Ovary (tissue), 3 donors: ENCODE results near the gene RDH12.

Source experiments
- CTCF ChIP-seq, 3 donors: fragments of 450-650 bp in 2 of 3; fragments of 200-600 bp in 1 of 3; IDR thresholded peaks; one replicate each; pipeline versions ENCODE4 v1.5.1 to v1.8.0; 2016 to 2022; ENCODE audit warnings: antibody characterized with exemption in 3 of 3, mild to moderate bottlenecking in 1 of 3
- POLR2A ChIP-seq: fragments of 450-650 bp; IDR thresholded peaks from one replicate; pipeline ENCODE4 v1.6.1; 2017; ENCODE audit warnings: antibody characterized with exemption, mild to moderate bottlenecking, moderate library complexity
- donor health status: DM: no; HTN: no; CAD: no.

DNA sequence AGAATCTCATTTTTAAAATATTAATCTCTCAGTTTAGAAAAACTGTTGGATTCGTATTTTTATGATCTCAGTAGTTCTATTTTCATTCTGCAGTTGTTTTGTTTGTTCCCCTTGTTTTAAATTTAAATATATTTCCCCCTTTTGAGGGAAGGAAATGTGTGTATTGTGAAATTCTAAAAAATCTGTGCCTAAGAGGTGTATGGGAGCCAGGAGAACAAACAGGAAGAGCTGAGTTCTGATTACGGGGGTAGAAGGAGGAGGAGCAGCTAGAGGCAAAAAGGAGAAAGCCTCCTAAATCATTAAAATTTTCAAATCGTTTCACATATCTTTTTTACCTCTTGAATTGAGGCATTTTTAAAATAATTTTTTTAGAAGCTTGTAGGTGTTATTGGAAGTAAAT lies 2.3 kb downstream of the RDH12 start:
- no peak for TF ChIP-seq POLR2A
- no peak for TF ChIP-seq CTCF (IDR thresholded peaks at IDR 0.05)
